GM12878 (cell line): Measurements from ENCODE around the gene SMC3. TPM values are rescaled to one million over a fixed set of nuclear protein-coding genes. Genes with fewer than 3 reads are reported as not detected.

Experiments
- ATAC-seq: fragments of 200-7000 bp; cut with Tn5 transposase; 3 replicates; pipeline ENCODE4 v1.9.1; 2020; ENCODE audit warnings: mild to moderate bottlenecking, moderate library complexity
- BruUV-seq: library from RNA; stranded (reverse); fragments of 400-500 nt; replicated peaks from 2 replicates; lab custom pipeline; 2021; lab: Mats Ljungman, UMichigan
- CTCF ChIA-PET: fragments of 300-600 bp; sonication (Branson Sonifier 250); formaldehyde crosslinking; extraction: SDS; loops from one replicate; lab custom pipeline; 2021; ENCODE audit warnings: inconsistent platforms; lab: Yijun Ruan, JAX
- POLR2A ChIA-PET: fragments of 350-600 bp; formaldehyde crosslinking; extraction: SDS; loops from one replicate; lab custom pipeline; 2021; ENCODE audit warnings: inconsistent platforms; lab: Charles Lee
- RAD21 ChIA-PET: fragments of 300-600 bp; sonication (Branson Sonifier 250); formaldehyde crosslinking; loops from one replicate; lab custom pipeline; 2023; ENCODE audit warnings: antibody characterized with exemption; ENCODE audit not compliant: unreplicated experiment; lab: Charles Lee
- SMC1A ChIA-PET: fragments of 300-600 bp; sonication (Branson Sonifier 250); formaldehyde crosslinking; loops from one replicate; lab custom pipeline; 2023; ENCODE audit not compliant: unreplicated experiment, uncharacterized antibody; lab: Charles Lee
- DNase-seq: peaks from one replicate; pipeline ENCODE4 v3.0.0-alpha.2; 2011; ENCODE audit warnings: low read depth, low spot score
- FAIRE-seq: peaks from 3 replicates; lab custom pipeline; 2011; peaks lifted over from hg19 to GRCh38; lab: Jason Lieb, UNC
- H2AFZ ChIP-seq: 2 replicates; pipeline ENCODE4 v1.6.0; 2011; ENCODE audit warnings: low read depth, low read length, control low read depth; ENCODE audit not compliant: control insufficient read depth
- H3K27ac ChIP-seq: 2 replicates; pipeline ENCODE4 v1.5.1; 2011; ENCODE audit warnings: control low read depth; ENCODE audit not compliant: control insufficient read depth, insufficient read depth
- H3K27me3 ChIP-seq, 2 experiments: replicated peaks in 1 of 2; 2 replicates each; pipeline versions ENCODE4 v1.6.0 to v1.6.1; 2011; ENCODE audit warnings: low read length in 1 of 2; ENCODE audit not compliant: control insufficient read depth in 2 of 2, insufficient read depth in 2 of 2
- H3K36me3 ChIP-seq, 2 experiments: 2 replicates each; pipeline ENCODE4 v1.5.1; 2011; ENCODE audit warnings: low read length in 1 of 2; ENCODE audit not compliant: control insufficient read depth in 2 of 2, insufficient read depth in 2 of 2
- H3K4me1 ChIP-seq: 2 replicates; pipeline ENCODE4 v1.6.1; 2011; ENCODE audit warnings: mild to moderate bottlenecking, low read length, moderate library complexity, mixed read lengths; ENCODE audit not compliant: control insufficient read depth, insufficient read depth
- H3K4me2 ChIP-seq: 2 replicates; pipeline ENCODE4 v1.6.0; 2011; ENCODE audit warnings: control low read depth; ENCODE audit not compliant: control insufficient read depth, insufficient read depth
- H3K4me3 ChIP-seq: fragments of 200-600 bp; sonication (generic); 2 replicates; pipeline ENCODE4 v1.5.1; 2016
- H3K79me2 ChIP-seq: 2 replicates; pipeline ENCODE4 v1.6.0; 2011; ENCODE audit warnings: low read length; ENCODE audit not compliant: control insufficient read depth, insufficient read depth
- H3K9ac ChIP-seq: 2 replicates; pipeline ENCODE4 v1.8.0; 2011; ENCODE audit warnings: low read length, control low read depth, mixed read lengths; ENCODE audit not compliant: control insufficient read depth, insufficient read depth
- H3K9me3 ChIP-seq: replicated peaks from 3 replicates; pipeline ENCODE4 v1.5.1; 2011; ENCODE audit warnings: mild to moderate bottlenecking, low read length; ENCODE audit not compliant: control insufficient read depth, insufficient read depth
- H4K20me1 ChIP-seq: 2 replicates; pipeline ENCODE4 v1.6.0; 2011; ENCODE audit not compliant: control insufficient read depth, insufficient read depth
- GABPA ChIP-seq: IDR thresholded peaks from 2 replicates; pipeline ENCODE4 v1.6.1; 2014; ENCODE audit warnings: antibody characterized with exemption, low read depth, mild to moderate bottlenecking, inconsistent platforms
- LARP7 ChIP-seq: fragments of 450-650 bp; IDR thresholded peaks from 2 replicates; pipeline ENCODE4 v1.6.1; 2017; ENCODE audit warnings: mild to moderate bottlenecking
- NFYB ChIP-seq: IDR thresholded peaks from 2 replicates; pipeline ENCODE4 v1.6.1; 2011; ENCODE audit warnings: low read depth, mild to moderate bottlenecking, low read length, improper control_type of control experiment, moderate library complexity; ENCODE audit not compliant: insufficient read depth
- SMAD1 ChIP-seq: fragments of 450-650 bp; IDR thresholded peaks from 2 replicates; pipeline ENCODE4 v1.6.1; 2018; ENCODE audit warnings: mild to moderate bottlenecking, low read depth; ENCODE audit not compliant: partially characterized antibody
- SRF ChIP-seq, 2 experiments: IDR thresholded peaks; 2 replicates each; pipeline ENCODE4 v1.6.1; 2011; ENCODE audit warnings: low read depth in 2 of 2, low read length in 2 of 2, mild to moderate bottlenecking in 1 of 2, moderate library complexity in 1 of 2
- ZNF24 ChIP-seq: fragments of 450-650 bp; IDR thresholded peaks from 2 replicates; pipeline ENCODE4 v1.6.1; 2017; ENCODE audit warnings: antibody characterized with exemption, mild to moderate bottlenecking
- ZNF622 ChIP-seq: fragments of 450-650 bp; IDR thresholded peaks from 2 replicates; pipeline ENCODE4 v1.6.1; 2017; ENCODE audit warnings: mild to moderate bottlenecking, inconsistent platforms
- WGBS: methylation state at CpG from one replicate; pipeline ENCODE4 v1.1.6; 2016; ENCODE audit warnings: low lambda C conversion rate; ENCODE audit not compliant: insufficient replicate concordance, insufficient coverage; ENCODE audit errors: missing lambda C conversion rate; 5-methylcytosine and 5-hydroxymethylcytosine counted together
- in situ Hi-C: fragments of 300-500 bp; cut with MboI; formaldehyde crosslinking; loops from 9 replicates; pipeline ENCODE4 v1.14.3; 2018; ENCODE audit warnings: mixed read lengths
- intact Hi-C: fragments of 100-400 bp; cut with micrococcal nuclease; formaldehyde crosslinking; loops from one replicate; pipeline ENCODE4 v1.14.2; 2022; ENCODE audit not compliant: unreplicated experiment
- polyA plus RNA-seq, 11 experiments: library from polyadenylated mRNA; depleted of rRNA in 4 of 11; unstranded in 6 of 11; stranded (reverse) in 5 of 11; fragments of >200 nt; fragmentation: Nextera tagmentation in 4 of 11; fragmentation: Illumina TruSeq in 1 of 11; extraction: Ambion mirVana in 4 of 11; extraction: Trizol in 1 of 11; gene quantifications; 1 replicate in 1 of 11; 2 replicates in 10 of 11; pipeline versions ENCODE4 v1.2.1 to v1.2.3, GENCODE V29; 2011 to 2016; ENCODE audit warnings: inconsistent platforms in 2 of 11, missing spikeins in 2 of 11, low read depth in 1 of 11
- total RNA-seq, 4 experiments: library from RNA; depleted of rRNA in 3 of 4; stranded (reverse); fragments of >200 nt in 3 of 4; fragmentation: Illumina TruSeq in 1 of 4; extraction: Trizol in 1 of 4; gene quantifications; 2 replicates each; pipeline versions ENCODE4 v1.2.1 to v1.2.3, GENCODE V29; 2013 to 2021
- TF ChIP-seq, protein P1 (sequence below): fragments of 150-350 bp; IDR thresholded peaks from 2 replicates; pipeline ENCODE4 v1.6.1; 2014; ENCODE audit warnings: mild to moderate bottlenecking, low read depth, low read length
- TF ChIP-seq, protein P2 (sequence below): fragments of 450-650 bp; IDR thresholded peaks from 2 replicates; pipeline ENCODE4 v1.6.1; 2018; ENCODE audit warnings: mild to moderate bottlenecking, low read depth, moderate library complexity; ENCODE audit not compliant: partially characterized antibody
- TF ChIP-seq, protein P3 (sequence below): IDR thresholded peaks from 2 replicates; pipeline ENCODE4 v1.6.1; 2011; ENCODE audit warnings: low read depth, low read length, improper control_type of control experiment, borderline replicate concordance

Gene SMC3
- total and polyA plus RNA-seq, 10 of the 15 experiments (the other 5 are each of a cell fraction or from before 2014, with no cell fraction given), result 30.4 to 123 (median 48.3) TPM

DNA sequence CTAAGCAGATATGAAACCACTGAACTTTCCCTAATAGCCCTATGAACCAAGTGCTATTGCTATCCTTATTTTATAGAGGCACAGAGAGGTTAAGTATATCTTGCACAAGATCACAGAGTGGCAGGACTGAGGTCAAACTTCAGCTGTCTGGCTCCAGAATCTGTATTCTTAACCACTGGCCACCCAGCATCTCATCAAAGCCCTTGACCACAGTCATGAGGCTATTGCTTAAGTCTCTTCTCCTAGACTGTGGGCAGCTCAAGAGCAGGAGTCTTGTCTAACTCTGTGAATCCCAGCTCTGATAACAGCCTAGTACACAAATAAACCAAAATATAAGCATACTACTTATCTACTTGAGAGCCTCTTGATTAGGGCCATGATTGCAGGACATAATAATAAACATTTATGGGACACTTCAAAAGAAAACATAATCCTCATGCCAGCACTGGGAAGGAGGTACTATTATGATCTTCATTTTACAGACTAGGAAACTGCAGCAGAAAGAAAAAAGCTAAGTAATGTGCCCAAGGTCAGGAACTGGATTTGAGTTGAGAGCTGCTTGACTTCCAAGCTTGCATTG, 22.4 kb upstream of the SMC3 start:
- DNase-seq (no peak), FAIRE-seq (no peak)
- TF ChIP-seq NFYB, result no peak
- TF ChIP-seq, all 136 proteins: peak for 0
- H3K9ac ChIP-seq, result no peak overlapping the region
- H3K36me3 ChIP-seq, result no peaks in the 10 kb centered on the region
- H3K27ac ChIP-seq, result no peak overlapping the region
- no peak overlapping the region for H2AFZ ChIP-seq
- POLR2A ChIA-PET, result interaction anchor here (0.6 to 3.1 kb wide), 4 partner anchors 12 to 189 kb away, joined by 3 to 19 read pairs (median 6); no protein-coding TSS in a partner anchor
- intact Hi-C loops, result no loop called here
- H3K4me1 ChIP-seq, result peaks cover 5% of the 10 kb centered on the region
- in situ Hi-C loops, result loop anchor here (5.0 kb wide), 2 partner anchors 193 to 233 kb away; no protein-coding TSS in a partner anchor
- BruUV-seq, result no TSS peak
- no peak overlapping the region for H3K4me3 ChIP-seq
- RAD21 ChIA-PET, result interaction anchor here (0.8 to 8.2 kb wide), 17 partner anchors 9 to 237 kb away, joined by 3 to 151 read pairs (median 7); partner anchors contain the start of gene SMNDC1
- CTCF ChIA-PET, result interaction anchor here (0.6 to 9.8 kb wide), 15 partner anchors 10 to 407 kb away, joined by 3 to 191 read pairs (median 14); partner anchors contain the start of gene SMNDC1
- H4K20me1 ChIP-seq, result no peaks in the 10 kb centered on the region
- H3K79me2 ChIP-seq, result no peaks in the 10 kb centered on the region
- no peaks in the 10 kb centered on the region for H3K9me3 ChIP-seq
- SMC1A ChIA-PET, result interaction anchor here (0.6 to 10.2 kb wide), 22 partner anchors 10 to 1004 kb away, joined by 3 to 191 read pairs (median 8); partner anchors contain the start of gene SMNDC1
- ATAC-seq, result no peak
- H3K27me3 ChIP-seq, result no peaks in the 10 kb centered on the region
- H3K4me2 ChIP-seq, result no peak overlapping the region

DNA sequence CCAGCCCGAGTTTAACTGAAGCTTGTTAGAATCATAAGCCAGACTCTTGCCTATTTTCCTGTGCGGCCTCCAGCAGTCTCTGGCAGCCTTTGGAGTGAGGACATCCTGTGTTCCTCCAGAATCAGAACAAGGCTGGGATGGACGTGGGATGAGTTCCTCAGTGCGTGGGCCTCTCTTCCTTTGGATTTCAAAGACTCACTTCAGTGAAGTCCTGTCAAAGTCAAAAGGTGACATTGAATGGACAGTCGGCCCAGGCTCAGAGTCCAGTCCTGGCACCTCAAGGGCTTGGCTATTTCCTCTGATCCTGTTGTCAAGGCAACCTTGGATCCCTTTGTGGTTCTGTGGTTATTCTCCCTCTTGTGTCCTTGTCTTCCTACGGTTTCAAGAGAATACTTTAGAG, 21.4 kb upstream of the SMC3 start:
- ChIA-PET POLR2A (interaction anchor here (1.0 to 3.1 kb wide), 8 partner anchors 13 to 236 kb away, joined by 3 to 19 read pairs (median 4); no protein-coding TSS in a partner anchor), SMC1A (interaction anchor here (0.6 to 10.2 kb wide), 30 partner anchors 11 to 1003 kb away, joined by 3 to 191 read pairs (median 8); partner anchors contain the start of gene SMNDC1), RAD21 (interaction anchor here (1.0 to 8.2 kb wide), 27 partner anchors 10 to 238 kb away, joined by 3 to 151 read pairs (median 6); partner anchors contain the start of gene SMNDC1), CTCF (interaction anchor here (0.8 to 9.8 kb wide), 35 partner anchors 9 to 254 kb away, joined by 3 to 191 read pairs (median 6); partner anchors contain the start of gene SMNDC1)
- intact Hi-C loops, result no loop called here
- no peak overlapping the region for H3K27ac ChIP-seq
- H3K9ac ChIP-seq, result no peak overlapping the region
- no peak overlapping the region for H2AFZ ChIP-seq
- H3K4me2 ChIP-seq, result no peak overlapping the region
- no peaks in the 10 kb centered on the region for H3K27me3 ChIP-seq
- in situ Hi-C loops, result loop anchor here (5.0 kb wide), 2 partner anchors 194 to 234 kb away; no protein-coding TSS in a partner anchor
- H3K9me3 ChIP-seq, result no peaks in the 10 kb centered on the region
- 81% methylated on average over 6 of the region's 6 CpGs for WGBS
- H3K4me1 ChIP-seq, result peaks cover 5% of the 10 kb centered on the region; the same call in 1 of the 2 replicates
- FAIRE-seq, result peak; percentile 52
- H3K4me3 ChIP-seq, result no peak overlapping the region
- BruUV-seq, result no TSS peak
- no peak for ATAC-seq
- no peak for DNase-seq
- no peaks in the 10 kb centered on the region for H4K20me1 ChIP-seq
- no peaks in the 10 kb centered on the region for H3K79me2 ChIP-seq
- H3K36me3 ChIP-seq, result no peaks in the 10 kb centered on the region
- TF ChIP-seq GABPA (no peak), ZNF24 (no peak), LARP7 (no peak), SMAD1 (no peak), SRF (IDR thresholded peaks at IDR 0.05; ENCODE audit: low read depth in 2 of 2, low read length in 2 of 2) (no peak), ZNF622 (no peak)
- TF ChIP-seq, protein P1, sequence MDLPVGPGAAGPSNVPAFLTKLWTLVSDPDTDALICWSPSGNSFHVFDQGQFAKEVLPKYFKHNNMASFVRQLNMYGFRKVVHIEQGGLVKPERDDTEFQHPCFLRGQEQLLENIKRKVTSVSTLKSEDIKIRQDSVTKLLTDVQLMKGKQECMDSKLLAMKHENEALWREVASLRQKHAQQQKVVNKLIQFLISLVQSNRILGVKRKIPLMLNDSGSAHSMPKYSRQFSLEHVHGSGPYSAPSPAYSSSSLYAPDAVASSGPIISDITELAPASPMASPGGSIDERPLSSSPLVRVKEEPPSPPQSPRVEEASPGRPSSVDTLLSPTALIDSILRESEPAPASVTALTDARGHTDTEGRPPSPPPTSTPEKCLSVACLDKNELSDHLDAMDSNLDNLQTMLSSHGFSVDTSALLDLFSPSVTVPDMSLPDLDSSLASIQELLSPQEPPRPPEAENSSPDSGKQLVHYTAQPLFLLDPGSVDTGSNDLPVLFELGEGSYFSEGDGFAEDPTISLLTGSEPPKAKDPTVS, result no peak
- TF ChIP-seq, protein P2, sequence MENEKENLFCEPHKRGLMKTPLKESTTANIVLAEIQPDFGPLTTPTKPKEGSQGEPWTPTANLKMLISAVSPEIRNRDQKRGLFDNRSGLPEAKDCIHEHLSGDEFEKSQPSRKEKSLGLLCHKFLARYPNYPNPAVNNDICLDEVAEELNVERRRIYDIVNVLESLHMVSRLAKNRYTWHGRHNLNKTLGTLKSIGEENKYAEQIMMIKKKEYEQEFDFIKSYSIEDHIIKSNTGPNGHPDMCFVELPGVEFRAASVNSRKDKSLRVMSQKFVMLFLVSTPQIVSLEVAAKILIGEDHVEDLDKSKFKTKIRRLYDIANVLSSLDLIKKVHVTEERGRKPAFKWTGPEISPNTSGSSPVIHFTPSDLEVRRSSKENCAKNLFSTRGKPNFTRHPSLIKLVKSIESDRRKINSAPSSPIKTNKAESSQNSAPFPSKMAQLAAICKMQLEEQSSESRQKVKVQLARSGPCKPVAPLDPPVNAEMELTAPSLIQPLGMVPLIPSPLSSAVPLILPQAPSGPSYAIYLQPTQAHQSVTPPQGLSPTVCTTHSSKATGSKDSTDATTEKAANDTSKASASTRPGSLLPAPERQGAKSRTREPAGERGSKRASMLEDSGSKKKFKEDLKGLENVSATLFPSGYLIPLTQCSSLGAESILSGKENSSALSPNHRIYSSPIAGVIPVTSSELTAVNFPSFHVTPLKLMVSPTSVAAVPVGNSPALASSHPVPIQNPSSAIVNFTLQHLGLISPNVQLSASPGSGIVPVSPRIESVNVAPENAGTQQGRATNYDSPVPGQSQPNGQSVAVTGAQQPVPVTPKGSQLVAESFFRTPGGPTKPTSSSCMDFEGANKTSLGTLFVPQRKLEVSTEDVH, result no peak
- TF ChIP-seq, protein P3, sequence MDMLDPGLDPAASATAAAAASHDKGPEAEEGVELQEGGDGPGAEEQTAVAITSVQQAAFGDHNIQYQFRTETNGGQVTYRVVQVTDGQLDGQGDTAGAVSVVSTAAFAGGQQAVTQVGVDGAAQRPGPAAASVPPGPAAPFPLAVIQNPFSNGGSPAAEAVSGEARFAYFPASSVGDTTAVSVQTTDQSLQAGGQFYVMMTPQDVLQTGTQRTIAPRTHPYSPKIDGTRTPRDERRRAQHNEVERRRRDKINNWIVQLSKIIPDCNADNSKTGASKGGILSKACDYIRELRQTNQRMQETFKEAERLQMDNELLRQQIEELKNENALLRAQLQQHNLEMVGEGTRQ, result no peak
